Liver (tissue), 9 donors: ENCODE data around the gene GNG14. TPM values are rescaled to one million over a fixed set of nuclear protein-coding genes. Genes with fewer than 3 reads are reported as not detected.

ENCODE experiments used
- DNase-seq: peaks from one replicate; pipeline ENCODE4 v3.0.0-alpha.2; 2017; ENCODE audit warnings: low spot score
- H3K27ac ChIP-seq, 2 donors: one replicate each; pipeline ENCODE4 v1.7.0; 2013; ENCODE audit warnings: inconsistent platforms in 2 of 2, low read length in 2 of 2, control low read depth in 1 of 2, low read depth in 1 of 2, mild to moderate bottlenecking in 1 of 2
- H3K27me3 ChIP-seq, 4 donors: one replicate each; pipeline versions ENCODE4 v1.6.1 to v1.7.0; 2013; ENCODE audit warnings: low read length in 3 of 4, inconsistent platforms in 1 of 4, mild to moderate bottlenecking in 1 of 4, moderate library complexity in 1 of 4; ENCODE audit not compliant: control insufficient read depth in 4 of 4, insufficient read depth in 4 of 4
- H3K36me3 ChIP-seq, 4 donors: one replicate each; pipeline versions ENCODE4 v1.6.1 to v1.7.0; 2013; ENCODE audit warnings: low read length in 3 of 4, mild to moderate bottlenecking in 3 of 4, low read depth in 1 of 4, moderate library complexity in 1 of 4; ENCODE audit not compliant: control insufficient read depth in 4 of 4, insufficient read depth in 3 of 4
- H3K4me1 ChIP-seq, 4 donors: one replicate each; pipeline versions ENCODE4 v1.6.1 to v1.7.0; 2013; ENCODE audit warnings: low read length in 3 of 4, mild to moderate bottlenecking in 3 of 4, moderate library complexity in 1 of 4; ENCODE audit not compliant: control insufficient read depth in 4 of 4, insufficient read depth in 4 of 4
- H3K4me3 ChIP-seq, 3 donors: one replicate each; pipeline versions ENCODE4 v1.6.1 to v1.7.0; 2013; ENCODE audit warnings: low read length in 3 of 3, control low read depth in 1 of 3, low read depth in 1 of 3, mild to moderate bottlenecking in 1 of 3
- H3K9ac ChIP-seq, 2 donors: one replicate each; pipeline ENCODE4 v1.7.0; 2013; ENCODE audit warnings: low read length in 2 of 2, mild to moderate bottlenecking in 2 of 2, moderate library complexity in 2 of 2, control low read depth in 1 of 2, low read depth in 1 of 2
- H3K9me3 ChIP-seq, 4 donors: one replicate each; pipeline versions ENCODE4 v1.6.1 to v1.7.0; 2013; ENCODE audit warnings: low read length in 3 of 4; ENCODE audit not compliant: control insufficient read depth in 4 of 4
- ATF3 ChIP-seq: IDR thresholded peaks from 2 replicates; pipeline ENCODE4 v1.6.1; 2016; ENCODE audit warnings: antibody characterized with exemption
- CTCF ChIP-seq: fragments of 150-350 bp; IDR thresholded peaks from 2 replicates; pipeline ENCODE4 v1.5.1; 2017; ENCODE audit warnings: improper control_type of control experiment, low read depth, low read length; ENCODE audit not compliant: missing input control
- EGR1 ChIP-seq, 2 donors: IDR thresholded peaks; 2 replicates each; pipeline ENCODE4 v1.6.1; 2016 to 2018; ENCODE audit warnings: antibody characterized with exemption in 2 of 2, low read depth in 2 of 2
- FOXA2 ChIP-seq: IDR thresholded peaks from 2 replicates; pipeline ENCODE4 v1.6.1; 2016; ENCODE audit warnings: antibody characterized with exemption
- GABPA ChIP-seq, 2 donors: IDR thresholded peaks in 1 of 2; conservative IDR thresholded peaks in 1 of 2; 2 replicates each; pipeline ENCODE4 v1.6.1; 2016; ENCODE audit warnings: antibody characterized with exemption in 2 of 2, mild to moderate bottlenecking in 1 of 2, moderate library complexity in 1 of 2
- HNF4G ChIP-seq: IDR thresholded peaks from 2 replicates; pipeline ENCODE4 v1.6.1; 2016; ENCODE audit warnings: antibody characterized with exemption
- MAX ChIP-seq: IDR thresholded peaks from 2 replicates; pipeline ENCODE4 v1.6.1; 2016; ENCODE audit warnings: antibody characterized with exemption
- NR2F2 ChIP-seq: IDR thresholded peaks from 2 replicates; pipeline ENCODE4 v1.6.1; 2016; ENCODE audit warnings: antibody characterized with exemption
- RAD21 ChIP-seq, 2 donors: IDR thresholded peaks; 2 replicates each; pipeline ENCODE4 v1.6.1; 2016; ENCODE audit warnings: antibody characterized with exemption in 2 of 2, mild to moderate bottlenecking in 2 of 2
- REST ChIP-seq: IDR thresholded peaks from 2 replicates; pipeline ENCODE4 v1.6.1; 2016; ENCODE audit warnings: antibody characterized with exemption, mild to moderate bottlenecking
- SP1 ChIP-seq: IDR thresholded peaks from 2 replicates; pipeline ENCODE4 v1.6.1; 2018; ENCODE audit warnings: antibody characterized with exemption, mild to moderate bottlenecking
- TAF1 ChIP-seq: conservative IDR thresholded peaks from 2 replicates; pipeline ENCODE4 v1.6.1; 2016; ENCODE audit warnings: antibody characterized with exemption, mild to moderate bottlenecking
- WGBS: extraction: QIAGEN DNeasy Blood & Tissue Kit; methylation state at CpG from one replicate; pipeline ENCODE4 v1.1.7; 2013; 5-methylcytosine and 5-hydroxymethylcytosine counted together
- polyA plus RNA-seq, 2 donors: library from polyadenylated mRNA; stranded (reverse) in 1 of 2; unstranded in 1 of 2; fragments of 200-250 nt in 1 of 2; fragments of >200 nt in 1 of 2; fragmentation: Nextera tagmentation in 1 of 2; extraction: Ambion mirVana in 1 of 2; gene quantifications; one replicate each; pipeline versions ENCODE4 v1.2.1 to v1.2.3, GENCODE V29; 2013 to 2015
- total RNA-seq, 2 donors: library from RNA; depleted of rRNA; stranded (reverse); fragments of >200 nt; gene quantifications; one replicate each; pipeline ENCODE4 v1.2.3, GENCODE V29; 2014
- donor health status: healthy.
- donor health status: healthy.
- donor health status: healthy.
- donor health status: healthy.
- donor health status: healthy.

The GNG14 gene
- total and polyA plus RNA-seq, 4 donors: not detected

GRCh38 chr19:12695096-12695495 is 7.3 kb downstream of the GNG14 start:
- peaks cover 5 to 22% (median 16%) of the 10 kb centered on the region in 4 donors for H3K4me1 ChIP-seq
- no peaks in the 10 kb centered on the region for H3K9me3 ChIP-seq
- peak; percentile 28 for DNase-seq
- no peak overlapping the region for H3K27ac ChIP-seq
- H3K4me3 ChIP-seq: no peak overlapping the region
- 82% methylated on average over 2 of the region's 2 CpGs for WGBS
- H3K9ac ChIP-seq: no peak overlapping the region
- no peaks in the 10 kb centered on the region for H3K27me3 ChIP-seq
- no peak for TF ChIP-seq RAD21 (IDR thresholded peaks at IDR 0.05)
- TF ChIP-seq MAX: no peak
- peaks cover 0 to 5% (median 1%) of the 10 kb centered on the region in 4 donors for H3K36me3 ChIP-seq

GRCh38 chr19:12695514-12695913 is 7.7 kb downstream of the GNG14 start:
- H3K4me1 ChIP-seq: peaks cover 5 to 22% (median 16%) of the 10 kb centered on the region in 4 donors
- DNase-seq: no peak
- H3K9me3 ChIP-seq: no peaks in the 10 kb centered on the region
- no peak for TF ChIP-seq GABPA (IDR thresholded peaks at IDR 0.05 in 1 of 2, conservative IDR thresholded peaks at IDR 0.05 in 1 of 2)
- TF ChIP-seq FOXA2: no peak
- TF ChIP-seq SP1: no peak
- no peak for TF ChIP-seq REST
- TF ChIP-seq HNF4G: no peak
- TF ChIP-seq ATF3: no peak
- no peak for TF ChIP-seq NR2F2
- no peak for TF ChIP-seq EGR1 (IDR thresholded peaks at IDR 0.05; ENCODE audit: low read depth in 2 of 2)
- TF ChIP-seq RAD21 (IDR thresholded peaks at IDR 0.05): no peak
- TF ChIP-seq CTCF: no peak
- no peak for TF ChIP-seq TAF1
- peak overlapping the region; percentile 29 to 81 (median 81) for H3K4me3 ChIP-seq
- no peak overlapping the region for H3K9ac ChIP-seq
- H3K27me3 ChIP-seq: no peaks in the 10 kb centered on the region
- peaks cover 0 to 8% (median 1%) of the 10 kb centered on the region in 4 donors for H3K36me3 ChIP-seq
- 91% methylated on average over 1 of the region's 1 CpG for WGBS
- H3K27ac ChIP-seq: no peak overlapping the region

- 4% methylated on average over 36 of the region's 36 CpGs for WGBS
- Histone ChIP-seq H3K9ac (peak overlapping the region in 1 of 2 donors; percentile 45), H3K4me3 (peak overlapping the region; percentile 81 to 85 (median 81)), H3K9me3 (no peaks in the 10 kb centered on the region), H3K36me3 (peaks cover 0 to 13% (median 4%) of the 10 kb centered on the region in 4 donors), H3K27me3 (no peaks in the 10 kb centered on the region), H3K27ac (no peak overlapping the region), H3K4me1 (peaks cover 5 to 22% (median 16%) of the 10 kb centered on the region in 4 donors)
- DNase-seq: no peak
- TF ChIP-seq SP1 (no peak), MAX (no peak), REST (no peak), CTCF (no peak)
Observed at GRCh38 chr19:12695997-12696365, 8.2 kb downstream of the GNG14 start.
